ENCODE measurements around the gene TRAIP.
"Not testable (repeated sequence)": the region's sequence is repeated elsewhere in the genome, so short reads cannot be mapped to it uniquely, and the experiment has no call there.

TRAIP gene

GRCh38 chr3:49790626-49791411 is 65.5 kb downstream of the TRAIP start:
- no peak for DNase-seq

- no peak for DNase-seq
These were observed 68.3 kb downstream of the TRAIP start for GRCh38 chr3:49788056-49788455.

GRCh38 chr3:49787536-49787935 is 68.8 kb downstream of the TRAIP start:
- DNase-seq = no peak

GRCh38 chr3:49787182-49787464 is 69.2 kb downstream of the TRAIP start:
- DNase-seq = no peak

GRCh38 chr3:49786357-49787181 is 69.8 kb downstream of the TRAIP start, which contains the start of gene IP6K1:
Gene IP6K1, minus strand, starts transcription at chr3:49786542. Its CDS starts 38,502 bp downstream, at chr3:49748040.
- DNase-seq = peak; percentile 100

GRCh38 chr3:49785565-49786356 is 70.6 kb downstream of the TRAIP start:
- DNase-seq = no peak

- not testable (repeated sequence) for DNase-seq
These were observed 74.1 kb downstream of the TRAIP start for GRCh38 chr3:49782277-49782676.

- no peak for DNase-seq
These were observed 74.8 kb downstream of the TRAIP start for GRCh38 chr3:49781415-49782199.

GRCh38 chr3:49780975-49781365 is 75.4 kb downstream of the TRAIP start:
- DNase-seq = not testable (repeated sequence)

- DNase-seq = no peak
These were observed 76.0 kb downstream of the TRAIP start for GRCh38 chr3:49780080-49780974.

GRCh38 chr3:49779358-49780079 is 76.8 kb downstream of the TRAIP start:
- no peak for DNase-seq

All from left hindlimb (tissue), 1 donor.